Measurements from ENCODE around the gene STX2.

The STX2 gene

GRCh38 chr12:130838284-130838950 lies 633 bp downstream of the STX2 start:
- no peak for TF ChIP-seq CTCF (IDR thresholded peaks at IDR 0.05; ENCODE audit: unreplicated experiment in 3 of 3)
- Mint-ChIP-seq H3K27ac (peak overlapping the region in 1 of 3 experiments; percentile 63), H3K9me3 (no peaks in the 10 kb centered on the region), H3K36me3 (ENCODE audit: low read depth) (no peaks in the 10 kb centered on the region), H3K4me1 (peaks cover 25% of the 10 kb centered on the region), H3K27me3 (ENCODE audit: low read depth) (peaks cover 8% of the 10 kb centered on the region), H3K4me3 (peak overlapping the region; percentile 82 to 90 (median 86))

- no peak overlapping the region for H3K27ac Mint-ChIP-seq
- no peak for TF ChIP-seq CTCF (IDR thresholded peaks at IDR 0.05; ENCODE audit: unreplicated experiment in 3 of 3)
- peaks cover 34% of the 10 kb centered on the region for H3K4me1 Mint-ChIP-seq
- peaks cover 8% of the 10 kb centered on the region for H3K27me3 Mint-ChIP-seq (ENCODE audit: low read depth)
- peak overlapping the region; percentile 9 to 52 (median 34) for H3K4me3 Mint-ChIP-seq
- no peaks in the 10 kb centered on the region for H3K9me3 Mint-ChIP-seq
- H3K36me3 Mint-ChIP-seq (ENCODE audit: low read depth): no peaks in the 10 kb centered on the region
Observed at GRCh38 chr12:130835436-130835835, 3.6 kb downstream of the STX2 start.

GRCh38 chr12:130835011-130835410 lies 4.0 kb downstream of the STX2 start:
- Mint-ChIP-seq H3K36me3 (ENCODE audit: low read depth) (no peaks in the 10 kb centered on the region), H3K27me3 (ENCODE audit: low read depth) (peaks cover 8% of the 10 kb centered on the region), H3K4me3 (no peak overlapping the region), H3K27ac (no peak overlapping the region), H3K9me3 (no peaks in the 10 kb centered on the region), H3K4me1 (peaks cover 38% of the 10 kb centered on the region)
- no peak for TF ChIP-seq CTCF (IDR thresholded peaks at IDR 0.05; ENCODE audit: unreplicated experiment in 3 of 3)

- H3K27me3 Mint-ChIP-seq (ENCODE audit: low read depth): peaks cover 8% of the 10 kb centered on the region
- no peaks in the 10 kb centered on the region for H3K36me3 Mint-ChIP-seq (ENCODE audit: low read depth)
- no peaks in the 10 kb centered on the region for H3K9me3 Mint-ChIP-seq
- H3K27ac Mint-ChIP-seq: peak overlapping the region in 2 of 3 experiments; percentile 1 to 41
- peaks cover 31% of the 10 kb centered on the region for H3K4me1 Mint-ChIP-seq
- TF ChIP-seq CTCF (IDR thresholded peaks at IDR 0.05; ENCODE audit: unreplicated experiment in 3 of 3): no peak
- peak overlapping the region in 1 of 3 experiments; percentile 13 for H3K4me3 Mint-ChIP-seq
Observed at GRCh38 chr12:130832561-130833209, 6.4 kb downstream of the STX2 start.

GRCh38 chr12:130831876-130832405 lies 7.1 kb downstream of the STX2 start:
- Mint-ChIP-seq H3K9me3 (no peaks in the 10 kb centered on the region), H3K4me3 (no peak overlapping the region), H3K4me1 (peaks cover 35% of the 10 kb centered on the region), H3K36me3 (ENCODE audit: low read depth) (no peaks in the 10 kb centered on the region), H3K27ac (peak overlapping the region in 1 of 3 experiments; percentile 3), H3K27me3 (ENCODE audit: low read depth) (peaks cover 8% of the 10 kb centered on the region)
- TF ChIP-seq CTCF (IDR thresholded peaks at IDR 0.05; ENCODE audit: unreplicated experiment in 3 of 3): no peak
